HL-60 (cell line): ENCODE data around the gene MAN1C1.

Experiments
- CTCF ChIP-seq: IDR thresholded peaks from one replicate; pipeline ENCODE4 v1.5.1; 2011; ENCODE audit warnings: low read length, control low read depth, inconsistent platforms; ENCODE audit not compliant: insufficient read depth
- GABPA ChIP-seq: IDR thresholded peaks from 2 replicates; pipeline ENCODE4 v1.6.1; 2012; ENCODE audit warnings: low read depth
- POLR2AphosphoS5 ChIP-seq: IDR thresholded peaks from 2 replicates; pipeline ENCODE4 v1.6.1; 2012; ENCODE audit warnings: low read depth
- REST ChIP-seq: IDR thresholded peaks from 2 replicates; pipeline ENCODE4 v1.6.1; 2012; ENCODE audit warnings: low read depth; ENCODE audit not compliant: insufficient replicate concordance

GRCh38 chr1:25748531-25749205 is 132.1 kb downstream of the MAN1C1 start:
- no peak for TF ChIP-seq GABPA
- TF ChIP-seq CTCF: no peak
- no peak for TF ChIP-seq POLR2AphosphoS5
- no peak for TF ChIP-seq REST
